KBM-7 (cell line): Measurements from ENCODE around the gene DFFB.

ENCODE experiments used
- DNase-seq: peaks from one replicate; pipeline ENCODE4 v3.0.0-alpha.2; 2015
- in situ Hi-C: fragments of 300-500 bp; cut with MboI; formaldehyde crosslinking; loops from 2 replicates; pipeline ENCODE4 v1.14.3; 2020; ENCODE audit warnings: low sequenced_read_pairs, low pct_unique_long_range_greater_than_20kb, mixed read lengths

DFFB gene

GRCh38 chr1:3918966-3919611 lies 61.8 kb downstream of the DFFB start:
- DNase-seq, result no peak
- in situ Hi-C loops, result no loop called here

GRCh38 chr1:3919706-3920105 lies 62.4 kb downstream of the DFFB start:
- no peak for DNase-seq
- in situ Hi-C loops, result no loop called here

GRCh38 chr1:3921765-3922164 lies 64.5 kb downstream of the DFFB start:
- no peak for DNase-seq
- in situ Hi-C loops, result no loop called here

GRCh38 chr1:3922201-3922725 lies 65.0 kb downstream of the DFFB start:
- in situ Hi-C loops, result no loop called here
- no peak for DNase-seq

- no peak for DNase-seq
- in situ Hi-C loops, result no loop called here
These were observed 65.6 kb downstream of the DFFB start for GRCh38 chr1:3922851-3923250.

- DNase-seq, result no peak
- in situ Hi-C loops, result no loop called here
These were observed 66.3 kb downstream of the DFFB start for GRCh38 chr1:3923378-3924185.

GRCh38 chr1:3924186-3924824 lies 67.0 kb downstream of the DFFB start:
- in situ Hi-C loops, result no loop called here

GRCh38 chr1:3924825-3925220 lies 67.5 kb downstream of the DFFB start:
- DNase-seq, result no peak
- in situ Hi-C loops, result no loop called here

More at GRCh38 chr1:3924186-3924824, 67.0 kb downstream of the DFFB start:
- DNase-seq, result no peak

- in situ Hi-C loops, result no loop called here
- DNase-seq, result no peak
These were observed 68.0 kb downstream of the DFFB start for GRCh38 chr1:3925256-3925655.

GRCh38 chr1:3925762-3926161 lies 68.5 kb downstream of the DFFB start:
- no peak for DNase-seq
- in situ Hi-C loops, result no loop called here

- no peak for DNase-seq
- in situ Hi-C loops, result no loop called here
These were observed 69.7 kb downstream of the DFFB start for GRCh38 chr1:3926956-3927355.

- in situ Hi-C loops, result no loop called here
- no peak for DNase-seq
These were observed 71.3 kb downstream of the DFFB start for GRCh38 chr1:3928586-3928985.

- no peak for DNase-seq
- in situ Hi-C loops, result no loop called here
These were observed 71.8 kb downstream of the DFFB start for GRCh38 chr1:3929126-3929525.

GRCh38 chr1:3930301-3931006 lies 73.2 kb downstream of the DFFB start:
- in situ Hi-C loops, result no loop called here

GRCh38 chr1:3931007-3931912 lies 74.0 kb downstream of the DFFB start:
- in situ Hi-C loops, result no loop called here
- no peak for DNase-seq

More at GRCh38 chr1:3930301-3931006, 73.2 kb downstream of the DFFB start:
- no peak for DNase-seq

- no peak for DNase-seq
- in situ Hi-C loops, result no loop called here
These were observed 75.1 kb downstream of the DFFB start for GRCh38 chr1:3932156-3932919.
